Glutamatergic neuron (in vitro differentiated cells): ENCODE data around the gene SLC19A3. TPM values are rescaled to one million over a fixed set of nuclear protein-coding genes. Genes with fewer than 3 reads are reported as not detected.

Source experiments
- DNase-seq: peaks from one replicate; pipeline ENCODE4 v3.0.0; 2022
- H3K27ac Mint-ChIP-seq: one replicate; pipeline ENCODE4 v1.8.0; 2020; ENCODE audit warnings: mild to moderate bottlenecking, mixed read lengths, inconsistent platforms; ENCODE audit not compliant: unreplicated experiment
- H3K27me3 Mint-ChIP-seq: one replicate; pipeline ENCODE4 v1.8.0; 2020; ENCODE audit warnings: mild to moderate bottlenecking, moderate library complexity, mixed read lengths, inconsistent platforms; ENCODE audit not compliant: unreplicated experiment
- H3K36me3 Mint-ChIP-seq: one replicate; pipeline ENCODE4 v1.8.0; 2020; ENCODE audit warnings: mild to moderate bottlenecking, mixed read lengths, inconsistent platforms; ENCODE audit not compliant: unreplicated experiment
- H3K4me1 Mint-ChIP-seq: one replicate; pipeline ENCODE4 v1.8.0; 2020; ENCODE audit warnings: mild to moderate bottlenecking, low read depth, mixed read lengths, inconsistent platforms; ENCODE audit not compliant: unreplicated experiment
- H3K4me3 Mint-ChIP-seq: one replicate; pipeline ENCODE4 v1.8.0; 2020; ENCODE audit warnings: mild to moderate bottlenecking, mixed read lengths, inconsistent platforms; ENCODE audit not compliant: unreplicated experiment
- H3K9me3 Mint-ChIP-seq: one replicate; pipeline ENCODE4 v1.8.0; 2020; ENCODE audit warnings: mild to moderate bottlenecking, moderate library complexity, mixed read lengths, inconsistent platforms; ENCODE audit not compliant: unreplicated experiment
- CTCF ChIP-seq: fragments of 200-600 bp; sonication (generic); IDR thresholded peaks from one replicate; pipeline ENCODE4 v1.5.0; 2021; ENCODE audit not compliant: partially characterized antibody, unreplicated experiment
- total RNA-seq: library from RNA; stranded (reverse); fragmentation: NEBNext Ultra II Directional; extraction: Animal tissue kit (Norgen Biotek cat#: 25700); gene quantifications from one replicate; pipeline ENCODE4 v1.2.1, GENCODE V29; 2021; ENCODE audit not compliant: unreplicated experiment

Gene SLC19A3
- total RNA-seq, 1 donor from 2014 or later, result 1.7 TPM

GRCh38 chr2:227642656-227643055 lies 75.2 kb downstream of the SLC19A3 start:
- no peak for TF ChIP-seq CTCF
- Mint-ChIP-seq H3K9me3 (no peaks in the 10 kb centered on the region), H3K27me3 (no peaks in the 10 kb centered on the region), H3K27ac (no peak overlapping the region), H3K4me3 (no peak overlapping the region), H3K36me3 (peaks cover 2% of the 10 kb centered on the region), H3K4me1 (peaks cover 3% of the 10 kb centered on the region)
- no peak for DNase-seq

GRCh38 chr2:227634201-227634600 lies 83.6 kb downstream of the SLC19A3 start:
- H3K27ac Mint-ChIP-seq, result no peak overlapping the region
- DNase-seq, result no peak
- H3K27me3 Mint-ChIP-seq, result no peaks in the 10 kb centered on the region
- no peak overlapping the region for H3K4me3 Mint-ChIP-seq
- H3K4me1 Mint-ChIP-seq, result peaks cover 5% of the 10 kb centered on the region
- no peaks in the 10 kb centered on the region for H3K36me3 Mint-ChIP-seq
- TF ChIP-seq CTCF, result no peak
- no peaks in the 10 kb centered on the region for H3K9me3 Mint-ChIP-seq

Other genes starting within 250 kb of the SLC19A3 start
- gene AGFG1, start 245.9 kb downstream of the SLC19A3 start, total RNA-seq, result 108 TPM
- gene SCYGR2, start 119.1 kb downstream of the SLC19A3 start, total RNA-seq, result not detected
- not detected for gene SCYGR3, start 103.2 kb downstream of the SLC19A3 start, total RNA-seq
- gene SCYGR4, start 100.5 kb downstream of the SLC19A3 start, total RNA-seq, result not detected
- gene SCYGR5, start 51.2 kb downstream of the SLC19A3 start, total RNA-seq, result not detected
- not detected for gene SCYGR6, start 6.7 kb upstream of the SLC19A3 start, total RNA-seq
- gene SCYGR7, start 10.3 kb upstream of the SLC19A3 start, total RNA-seq, result not detected
- gene SCYGR8, start 27.9 kb upstream of the SLC19A3 start, total RNA-seq, result not detected
- gene CCL20, start 95.8 kb upstream of the SLC19A3 start, total RNA-seq, result not detected
- not detected for gene DAW1, start 153.6 kb upstream of the SLC19A3 start, total RNA-seq